Measurements from ENCODE around the gene TUBA8.

GRCh38 chr22:18110194-18110953, at the start of gene TUBA8:
- TF ChIP-seq CTCF (conservative IDR thresholded peaks at IDR 0.05; ENCODE audit: low read depth, low read length) (no peak), EZH2phosphoT487 (IDR thresholded peaks at IDR 0.05; ENCODE audit: borderline replicate concordance, low read length) (no peak), EZH2 (IDR thresholded peaks at IDR 0.05; ENCODE audit: low read length, unreplicated experiment) (no peak)
